ENCODE results near the gene RIT2.

- TF ChIP-seq CTCF (IDR thresholded peaks at IDR 0.05) (no peak), POLR2A (IDR thresholded peaks at IDR 0.05) (no peak), EP300 (IDR thresholded peaks at IDR 0.05) (no peak)
Measured at GRCh38 chr18:42798606-42799170, 316.8 kb downstream of the RIT2 start.

Measured in ovary (tissue), 3 donors.